ENCODE measurements around the gene TARDBP. TPM values are rescaled to one million over a fixed set of nuclear protein-coding genes. Genes with fewer than 3 reads are reported as not detected.
A peak's percentile ranks its signal among the peaks of the same experiment; 100 is the strongest.
"Not testable (repeated sequence)": the region's sequence is repeated elsewhere in the genome, so short reads cannot be mapped to it uniquely, and the experiment has no call there.

TARDBP gene
- polyA plus RNA-seq, 10 donors = 141 to 224 (median 183) TPM

GRCh38 chr1:10989920-10990516, 22.4 kb upstream of the TARDBP start:
- not testable (repeated sequence) for DNase-seq

GRCh38 chr1:10990828-10991227, 21.6 kb upstream of the TARDBP start:
- DNase-seq = no peak

- not testable (repeated sequence) for DNase-seq
These were observed 20.4 kb upstream of the TARDBP start for GRCh38 chr1:10992004-10992403.

GRCh38 chr1:10992864-10993263, 19.6 kb upstream of the TARDBP start:
- no peak for DNase-seq

GRCh38 chr1:10996100-10996499, 16.4 kb upstream of the TARDBP start:
- DNase-seq = no peak

GRCh38 chr1:11000526-11000925, 11.9 kb upstream of the TARDBP start:
- DNase-seq = no peak

- DNase-seq = no peak
These were observed 692 bp downstream of the TARDBP start for GRCh38 chr1:11013160-11013531.

- not testable (repeated sequence) for DNase-seq
These were observed 6.9 kb downstream of the TARDBP start for GRCh38 chr1:11019358-11019757.

- no peak for DNase-seq
These were observed 7.5 kb downstream of the TARDBP start for GRCh38 chr1:11019971-11020370.

GRCh38 chr1:11023201-11023600, 10.7 kb downstream of the TARDBP start:
- no peak for DNase-seq

- DNase-seq = no peak
These were observed 11.9 kb downstream of the TARDBP start for GRCh38 chr1:11024154-11024873.

GRCh38 chr1:11024874-11025203, 12.4 kb downstream of the TARDBP start:
- DNase-seq = no peak

- DNase-seq = no peak
These were observed 13.2 kb downstream of the TARDBP start for GRCh38 chr1:11025618-11026017.

GRCh38 chr1:11026052-11026451, 13.6 kb downstream of the TARDBP start:
- no peak for DNase-seq

GRCh38 chr1:11026903-11027302, 14.4 kb downstream of the TARDBP start:
- no peak for DNase-seq

GRCh38 chr1:11027316-11027715, 14.9 kb downstream of the TARDBP start:
- no peak for DNase-seq

GRCh38 chr1:11028018-11028417, 15.6 kb downstream of the TARDBP start:
- DNase-seq = no peak

GRCh38 chr1:11030865-11031264, 18.4 kb downstream of the TARDBP start:
- no peak for DNase-seq

GRCh38 chr1:11031624-11032262, 19.3 kb downstream of the TARDBP start:
- no peak for DNase-seq

GRCh38 chr1:11037019-11037739, 24.7 kb downstream of the TARDBP start:
- DNase-seq = not testable (repeated sequence)

- peak; percentile 83 to 94 (median 91) for DNase-seq
These were observed 25.3 kb downstream of the TARDBP start for GRCh38 chr1:11037740-11038182.

- DNase-seq = no peak
These were observed 27.1 kb downstream of the TARDBP start for GRCh38 chr1:11039351-11040104.

Measured in muscle of back (tissue), 11 donors.